Measurements from ENCODE around the gene ANO8.

Gene ANO8

GRCh38 chr19:17340302-17340870 is 5.7 kb upstream of the ANO8 start:
- peaks cover 6% of the 10 kb centered on the region for H3K36me3 Mint-ChIP-seq (ENCODE audit: low read depth)
- TF ChIP-seq CTCF (IDR thresholded peaks at IDR 0.05), result no peak
- peak overlapping the region; percentile 38 for H3K4me3 Mint-ChIP-seq
- no peaks in the 10 kb centered on the region for H3K9me3 Mint-ChIP-seq
- peak; percentile 54 for DNase-seq
- peaks cover 3% of the 10 kb centered on the region for H3K27me3 Mint-ChIP-seq (ENCODE audit: low read depth, poor library complexity)
- H3K4me1 Mint-ChIP-seq, result peaks cover 40% of the 10 kb centered on the region
- H3K27ac Mint-ChIP-seq, result no peak overlapping the region

DNA sequence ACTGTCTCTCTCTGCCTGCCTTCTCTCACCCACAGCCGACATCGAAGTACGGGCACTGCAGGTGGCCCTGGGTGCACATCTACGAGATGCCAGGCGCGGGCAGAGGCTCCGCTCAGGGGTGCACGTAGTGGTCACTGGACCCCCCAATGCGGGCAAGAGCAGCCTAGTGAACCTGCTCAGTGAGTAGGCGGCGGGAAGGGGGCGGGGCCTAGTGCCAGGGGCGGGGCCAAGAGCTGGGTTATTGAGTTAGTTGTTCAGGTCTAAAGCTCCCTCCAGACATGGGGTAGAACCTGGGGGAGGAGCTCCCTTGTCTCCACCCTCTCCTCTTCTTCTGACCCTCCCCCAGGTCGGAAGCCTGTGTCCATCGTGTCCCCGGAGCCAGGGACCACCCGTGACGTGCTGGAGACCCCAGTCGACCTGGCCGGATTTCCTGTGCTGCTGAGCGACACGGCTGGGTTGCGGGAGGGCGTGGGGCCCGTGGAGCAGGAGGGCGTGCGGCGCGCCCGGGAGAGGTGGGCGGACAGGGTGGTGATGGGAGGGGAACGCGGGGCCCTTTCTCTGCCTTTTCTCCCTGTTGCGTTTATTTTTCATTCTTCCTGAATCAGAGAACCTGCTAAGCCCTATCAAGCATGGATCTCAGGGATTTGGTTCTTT is 4.6 kb upstream of the ANO8 start:
- no peak overlapping the region for H3K27ac Mint-ChIP-seq

DNA sequence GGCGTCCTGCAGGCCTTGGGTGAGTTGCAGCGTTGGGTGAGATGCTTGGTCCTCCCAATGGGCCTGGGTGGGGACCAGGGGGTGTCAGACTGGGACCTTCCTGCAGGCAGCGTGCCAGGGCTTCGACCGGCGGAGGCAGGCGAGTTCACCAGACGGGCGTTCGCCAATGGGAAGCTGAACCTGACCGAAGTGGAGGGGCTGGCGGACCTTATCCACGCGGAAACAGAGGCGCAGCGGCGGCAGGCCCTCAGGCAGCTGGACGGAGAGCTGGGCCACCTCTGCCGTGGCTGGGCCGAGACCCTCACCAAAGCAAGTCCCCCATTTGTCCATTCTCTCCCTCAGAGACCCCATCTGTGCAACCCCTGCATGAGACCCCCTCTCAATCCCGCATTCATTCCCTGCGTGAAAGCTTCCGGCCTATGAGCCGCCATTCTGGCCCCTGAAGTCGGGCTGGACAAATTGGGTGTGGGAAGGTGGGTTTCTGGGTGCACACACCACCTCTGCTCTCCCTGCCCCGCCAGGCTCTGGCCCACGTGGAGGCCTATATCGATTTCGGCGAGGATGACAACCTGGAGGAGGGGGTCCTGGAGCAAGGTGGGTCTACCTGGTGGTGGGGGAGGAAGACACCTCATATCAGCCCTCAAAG is 3.9 kb upstream of the ANO8 start:
- DNase-seq, result no peak
- no peak for TF ChIP-seq CTCF (IDR thresholded peaks at IDR 0.05)
- peaks cover 6% of the 10 kb centered on the region for H3K36me3 Mint-ChIP-seq (ENCODE audit: low read depth)
- H3K4me3 Mint-ChIP-seq, result peak overlapping the region; percentile 96
- H3K27ac Mint-ChIP-seq, result no peak overlapping the region
- H3K9me3 Mint-ChIP-seq, result no peaks in the 10 kb centered on the region
- H3K4me1 Mint-ChIP-seq, result peaks cover 53% of the 10 kb centered on the region
- peaks cover 3% of the 10 kb centered on the region for H3K27me3 Mint-ChIP-seq (ENCODE audit: low read depth, poor library complexity)

More for the DNA sequence above, 4.6 kb upstream of the ANO8 start:
- H3K4me3 Mint-ChIP-seq, result peak overlapping the region; percentile 96
- no peak for TF ChIP-seq CTCF (IDR thresholded peaks at IDR 0.05)
- H3K36me3 Mint-ChIP-seq (ENCODE audit: low read depth), result peaks cover 6% of the 10 kb centered on the region
- peaks cover 48% of the 10 kb centered on the region for H3K4me1 Mint-ChIP-seq
- no peaks in the 10 kb centered on the region for H3K9me3 Mint-ChIP-seq
- peak; percentile 43 for DNase-seq
- peaks cover 3% of the 10 kb centered on the region for H3K27me3 Mint-ChIP-seq (ENCODE audit: low read depth, poor library complexity)

- peak overlapping the region; percentile 96 for H3K4me3 Mint-ChIP-seq
- H3K36me3 Mint-ChIP-seq (ENCODE audit: low read depth), result peaks cover 9% of the 10 kb centered on the region
- H3K27ac Mint-ChIP-seq, result no peak overlapping the region
- TF ChIP-seq CTCF (IDR thresholded peaks at IDR 0.05), result no peak
- peaks cover 7% of the 10 kb centered on the region for H3K27me3 Mint-ChIP-seq (ENCODE audit: low read depth, poor library complexity)
- no peaks in the 10 kb centered on the region for H3K9me3 Mint-ChIP-seq
- peaks cover 56% of the 10 kb centered on the region for H3K4me1 Mint-ChIP-seq
- DNase-seq, result peak; percentile 53
Observed at GRCh38 chr19:17337675-17338432, 3.2 kb upstream of the ANO8 start.

- Mint-ChIP-seq H3K9me3 (no peaks in the 10 kb centered on the region), H3K27me3 (ENCODE audit: low read depth, poor library complexity) (peaks cover 5% of the 10 kb centered on the region), H3K4me1 (peaks cover 61% of the 10 kb centered on the region), H3K4me3 (peak within 1 kb of the TSS; percentile 96), H3K36me3 (ENCODE audit: low read depth) (peaks cover 13% of the 10 kb centered on the region), H3K27ac (peak within 1 kb of the TSS; percentile 93)
- DNase-seq, result peak; percentile 96
- TF ChIP-seq CTCF (IDR thresholded peaks at IDR 0.05), result no peak
Observed at GRCh38 chr19:17336872-17337674, 2.4 kb upstream of the ANO8 start, which contains the start of gene GTPBP3. GTPBP3 (plus strand) TSS chr19:17337553; CDS start chr19:17337612, 59 bp downstream.

Measured in nephron progenitor cell (in vitro differentiated cells).